HepG2 (cell line): ENCODE results near the gene AAMP. TPM values are rescaled to one million over a fixed set of nuclear protein-coding genes. Genes with fewer than 3 reads are reported as not detected.

Experiments used
- CHD4 ChIP-seq: fragments of 200-600 bp; sonication (generic); IDR thresholded peaks from 2 replicates; pipeline ENCODE4 v1.7.0; 2017; ENCODE audit warnings: mild to moderate bottlenecking, low read length, borderline replicate concordance
- HMGA1 ChIP-seq: sonication (generic); formaldehyde crosslinking; conservative IDR thresholded peaks from 2 replicates; pipeline ENCODE4 v1.4.0; 2020; ENCODE audit warnings: missing genetic modification reagents
- HOXA3 ChIP-seq: sonication (generic); formaldehyde crosslinking; IDR thresholded peaks from 2 replicates; pipeline ENCODE4 v1.5.0; 2020; ENCODE audit warnings: missing genetic modification reagents
- KAT8 ChIP-seq: IDR thresholded peaks from 2 replicates; pipeline ENCODE4 v1.6.1; 2016; ENCODE audit warnings: missing genetic modification reagents, missing compliant biosample characterization
- RXRB ChIP-seq: IDR thresholded peaks from 2 replicates; pipeline ENCODE4 v1.6.1; 2016; ENCODE audit warnings: borderline replicate concordance, missing genetic modification reagents, missing compliant biosample characterization
- SMARCE1 ChIP-seq: fragments of 450-650 bp; IDR thresholded peaks from 2 replicates; pipeline ENCODE4 v1.6.1; 2017; ENCODE audit warnings: borderline replicate concordance
- TOE1 ChIP-seq: sonication (generic); formaldehyde crosslinking; IDR thresholded peaks from 2 replicates; pipeline ENCODE4 v1.4.0; 2020; ENCODE audit warnings: mild to moderate bottlenecking, missing genetic modification reagents
- YEATS4 ChIP-seq: sonication (generic); formaldehyde crosslinking; IDR thresholded peaks from 2 replicates; pipeline ENCODE4 v1.4.0; 2020; ENCODE audit warnings: missing genetic modification reagents, borderline replicate concordance
- ZBTB7B ChIP-seq: sonication (generic); formaldehyde crosslinking; IDR thresholded peaks from 2 replicates; pipeline ENCODE4 v1.4.0; 2020; ENCODE audit warnings: missing genetic modification reagents
- polyA plus RNA-seq, 8 experiments: library from polyadenylated mRNA; depleted of rRNA in 3 of 8; stranded (reverse) in 7 of 8; unstranded in 1 of 8; fragments of >200 nt; fragmentation: Illumina TruSeq in 4 of 8; extraction: Trizol in 4 of 8; gene quantifications; 2 replicates each; pipeline versions ENCODE4 v1.2.1 to v1.2.3, GENCODE V29; 2011 to 2016; ENCODE audit warnings: low read depth in 4 of 8, missing spikeins in 1 of 8, mixed read lengths in 1 of 8; ENCODE audit not compliant: insufficient read depth in 1 of 8
- total RNA-seq, 5 experiments: library from RNA; depleted of rRNA; stranded (reverse); fragments of >200 nt; fragmentation: Illumina TruSeq; extraction: Trizol; gene quantifications; 2 replicates each; pipeline ENCODE4 v1.2.3, GENCODE V29; 2016; ENCODE audit warnings: low read depth in 1 of 5
- TF ChIP-seq, protein P1 (sequence below): sonication (generic); formaldehyde crosslinking; conservative IDR thresholded peaks from 2 replicates; pipeline ENCODE4 v1.4.0; 2020; ENCODE audit warnings: missing genetic modification reagents
- TF ChIP-seq, protein P2 (sequence below): sonication (generic); formaldehyde crosslinking; IDR thresholded peaks from 2 replicates; pipeline ENCODE4 v1.4.0; 2020; ENCODE audit warnings: missing genetic modification reagents, borderline replicate concordance
- TF ChIP-seq, protein P3 (sequence below): sonication (generic); formaldehyde crosslinking; IDR thresholded peaks from 2 replicates; pipeline ENCODE4 v1.8.0; 2022; ENCODE audit warnings: mild to moderate bottlenecking, missing genetic modification reagents, borderline replicate concordance
- TF ChIP-seq, protein P4 (sequence below): sonication (generic); formaldehyde crosslinking; IDR thresholded peaks from 2 replicates; pipeline ENCODE4 v1.4.0; 2020; ENCODE audit warnings: mild to moderate bottlenecking, missing genetic modification reagents, borderline replicate concordance

AAMP gene
- total and polyA plus RNA-seq, 2 of the 13 experiments (the other 11 are each of a cell fraction or from before 2014, with no cell fraction given) = 110 to 186 TPM

DNA sequence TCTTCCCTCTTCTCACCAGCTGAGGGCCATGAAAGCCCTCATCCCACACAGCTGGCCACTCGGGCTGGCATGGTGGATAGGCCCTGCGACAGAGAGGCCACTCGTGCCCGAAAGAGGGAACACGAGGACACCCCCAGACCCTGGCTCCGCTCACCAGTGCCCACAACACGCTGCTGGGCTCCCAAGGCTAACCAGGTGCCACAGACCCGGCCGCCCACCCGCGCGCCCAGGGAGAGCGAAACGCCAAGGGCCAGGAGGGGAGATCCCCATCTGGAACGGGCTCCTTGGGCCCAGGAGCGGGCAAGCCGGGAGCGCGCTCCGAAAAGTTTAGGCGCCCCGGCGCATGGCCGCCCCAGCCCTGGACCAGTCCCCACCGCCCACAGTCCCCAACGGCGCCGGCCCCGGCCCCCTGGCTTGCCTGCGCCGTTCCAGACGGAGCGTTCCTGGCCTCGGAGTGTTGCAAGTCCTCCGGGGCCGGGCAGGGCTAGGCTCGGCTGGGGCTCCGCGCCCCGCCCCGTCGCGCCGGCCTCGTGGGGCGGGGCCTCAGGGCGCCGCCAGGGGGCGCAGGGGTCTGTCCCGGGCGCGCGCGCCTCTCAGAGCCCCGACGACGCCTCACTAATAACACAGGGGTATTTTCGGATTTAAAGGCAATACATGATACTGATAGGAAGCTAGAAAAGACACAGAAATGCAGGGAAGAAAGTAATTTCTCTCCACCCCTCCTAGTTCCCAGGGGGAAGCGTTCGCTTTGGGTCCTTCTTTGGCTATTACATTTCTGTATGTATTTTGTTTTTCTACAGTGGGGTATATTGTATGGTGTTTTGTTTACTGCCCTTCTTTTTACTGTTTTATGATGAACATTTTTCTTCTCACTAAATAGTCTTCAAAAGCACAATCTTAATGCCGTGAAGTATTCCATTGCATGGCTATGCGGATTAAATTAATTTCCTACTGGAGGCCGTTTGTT lies 22.4 kb upstream of the AAMP start, which contains the start of gene TMBIM1 (continued):
- TF ChIP-seq, protein P1, sequence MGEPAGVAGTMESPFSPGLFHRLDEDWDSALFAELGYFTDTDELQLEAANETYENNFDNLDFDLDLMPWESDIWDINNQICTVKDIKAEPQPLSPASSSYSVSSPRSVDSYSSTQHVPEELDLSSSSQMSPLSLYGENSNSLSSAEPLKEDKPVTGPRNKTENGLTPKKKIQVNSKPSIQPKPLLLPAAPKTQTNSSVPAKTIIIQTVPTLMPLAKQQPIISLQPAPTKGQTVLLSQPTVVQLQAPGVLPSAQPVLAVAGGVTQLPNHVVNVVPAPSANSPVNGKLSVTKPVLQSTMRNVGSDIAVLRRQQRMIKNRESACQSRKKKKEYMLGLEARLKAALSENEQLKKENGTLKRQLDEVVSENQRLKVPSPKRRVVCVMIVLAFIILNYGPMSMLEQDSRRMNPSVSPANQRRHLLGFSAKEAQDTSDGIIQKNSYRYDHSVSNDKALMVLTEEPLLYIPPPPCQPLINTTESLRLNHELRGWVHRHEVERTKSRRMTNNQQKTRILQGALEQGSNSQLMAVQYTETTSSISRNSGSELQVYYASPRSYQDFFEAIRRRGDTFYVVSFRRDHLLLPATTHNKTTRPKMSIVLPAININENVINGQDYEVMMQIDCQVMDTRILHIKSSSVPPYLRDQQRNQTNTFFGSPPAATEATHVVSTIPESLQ (CRISPR knock-in tag) = no peak
- TF ChIP-seq TOE1 (CRISPR knock-in tag) = peak; percentile 58; the same call in 1 of the 2 replicates
- TF ChIP-seq, protein P2, sequence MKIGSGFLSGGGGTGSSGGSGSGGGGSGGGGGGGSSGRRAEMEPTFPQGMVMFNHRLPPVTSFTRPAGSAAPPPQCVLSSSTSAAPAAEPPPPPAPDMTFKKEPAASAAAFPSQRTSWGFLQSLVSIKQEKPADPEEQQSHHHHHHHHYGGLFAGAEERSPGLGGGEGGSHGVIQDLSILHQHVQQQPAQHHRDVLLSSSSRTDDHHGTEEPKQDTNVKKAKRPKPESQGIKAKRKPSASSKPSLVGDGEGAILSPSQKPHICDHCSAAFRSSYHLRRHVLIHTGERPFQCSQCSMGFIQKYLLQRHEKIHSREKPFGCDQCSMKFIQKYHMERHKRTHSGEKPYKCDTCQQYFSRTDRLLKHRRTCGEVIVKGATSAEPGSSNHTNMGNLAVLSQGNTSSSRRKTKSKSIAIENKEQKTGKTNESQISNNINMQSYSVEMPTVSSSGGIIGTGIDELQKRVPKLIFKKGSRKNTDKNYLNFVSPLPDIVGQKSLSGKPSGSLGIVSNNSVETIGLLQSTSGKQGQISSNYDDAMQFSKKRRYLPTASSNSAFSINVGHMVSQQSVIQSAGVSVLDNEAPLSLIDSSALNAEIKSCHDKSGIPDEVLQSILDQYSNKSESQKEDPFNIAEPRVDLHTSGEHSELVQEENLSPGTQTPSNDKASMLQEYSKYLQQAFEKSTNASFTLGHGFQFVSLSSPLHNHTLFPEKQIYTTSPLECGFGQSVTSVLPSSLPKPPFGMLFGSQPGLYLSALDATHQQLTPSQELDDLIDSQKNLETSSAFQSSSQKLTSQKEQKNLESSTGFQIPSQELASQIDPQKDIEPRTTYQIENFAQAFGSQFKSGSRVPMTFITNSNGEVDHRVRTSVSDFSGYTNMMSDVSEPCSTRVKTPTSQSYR (CRISPR knock-in tag) = peak; percentile 35; the same call in 1 of the 2 replicates
- TF ChIP-seq, protein P3, sequence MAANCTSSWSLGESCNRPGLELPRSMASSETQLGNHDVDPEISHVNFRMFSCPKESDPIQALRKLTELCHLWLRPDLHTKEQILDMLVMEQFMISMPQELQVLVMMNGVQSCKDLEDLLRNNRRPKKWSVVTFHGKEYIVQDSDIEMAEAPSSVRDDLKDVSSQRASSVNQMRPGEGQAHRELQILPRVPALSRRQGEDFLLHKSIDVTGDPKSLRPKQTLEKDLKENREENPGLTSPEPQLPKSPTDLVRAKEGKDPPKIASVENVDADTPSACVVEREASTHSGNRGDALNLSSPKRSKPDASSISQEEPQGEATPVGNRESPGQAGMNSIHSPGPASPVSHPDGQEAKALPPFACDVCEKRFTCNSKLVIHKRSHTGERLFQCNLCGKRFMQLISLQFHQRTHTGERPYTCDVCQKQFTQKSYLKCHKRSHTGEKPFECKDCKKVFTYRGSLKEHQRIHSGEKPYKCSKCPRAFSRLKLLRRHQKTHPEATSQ = no peak
- no peak for TF ChIP-seq RXRB (CRISPR knock-in tag)
- TF ChIP-seq ZBTB7B = no peak
- no peak for TF ChIP-seq CHD4
- peak; percentile 83 for TF ChIP-seq HOXA3 (CRISPR knock-in tag)
- TF ChIP-seq SMARCE1 = no peak
- no peak for TF ChIP-seq HMGA1
- peak; percentile 87 for TF ChIP-seq YEATS4 (CRISPR knock-in tag)
- peak; percentile 61; the same call in 1 of the 2 replicates for TF ChIP-seq KAT8
- TF ChIP-seq, protein P4, sequence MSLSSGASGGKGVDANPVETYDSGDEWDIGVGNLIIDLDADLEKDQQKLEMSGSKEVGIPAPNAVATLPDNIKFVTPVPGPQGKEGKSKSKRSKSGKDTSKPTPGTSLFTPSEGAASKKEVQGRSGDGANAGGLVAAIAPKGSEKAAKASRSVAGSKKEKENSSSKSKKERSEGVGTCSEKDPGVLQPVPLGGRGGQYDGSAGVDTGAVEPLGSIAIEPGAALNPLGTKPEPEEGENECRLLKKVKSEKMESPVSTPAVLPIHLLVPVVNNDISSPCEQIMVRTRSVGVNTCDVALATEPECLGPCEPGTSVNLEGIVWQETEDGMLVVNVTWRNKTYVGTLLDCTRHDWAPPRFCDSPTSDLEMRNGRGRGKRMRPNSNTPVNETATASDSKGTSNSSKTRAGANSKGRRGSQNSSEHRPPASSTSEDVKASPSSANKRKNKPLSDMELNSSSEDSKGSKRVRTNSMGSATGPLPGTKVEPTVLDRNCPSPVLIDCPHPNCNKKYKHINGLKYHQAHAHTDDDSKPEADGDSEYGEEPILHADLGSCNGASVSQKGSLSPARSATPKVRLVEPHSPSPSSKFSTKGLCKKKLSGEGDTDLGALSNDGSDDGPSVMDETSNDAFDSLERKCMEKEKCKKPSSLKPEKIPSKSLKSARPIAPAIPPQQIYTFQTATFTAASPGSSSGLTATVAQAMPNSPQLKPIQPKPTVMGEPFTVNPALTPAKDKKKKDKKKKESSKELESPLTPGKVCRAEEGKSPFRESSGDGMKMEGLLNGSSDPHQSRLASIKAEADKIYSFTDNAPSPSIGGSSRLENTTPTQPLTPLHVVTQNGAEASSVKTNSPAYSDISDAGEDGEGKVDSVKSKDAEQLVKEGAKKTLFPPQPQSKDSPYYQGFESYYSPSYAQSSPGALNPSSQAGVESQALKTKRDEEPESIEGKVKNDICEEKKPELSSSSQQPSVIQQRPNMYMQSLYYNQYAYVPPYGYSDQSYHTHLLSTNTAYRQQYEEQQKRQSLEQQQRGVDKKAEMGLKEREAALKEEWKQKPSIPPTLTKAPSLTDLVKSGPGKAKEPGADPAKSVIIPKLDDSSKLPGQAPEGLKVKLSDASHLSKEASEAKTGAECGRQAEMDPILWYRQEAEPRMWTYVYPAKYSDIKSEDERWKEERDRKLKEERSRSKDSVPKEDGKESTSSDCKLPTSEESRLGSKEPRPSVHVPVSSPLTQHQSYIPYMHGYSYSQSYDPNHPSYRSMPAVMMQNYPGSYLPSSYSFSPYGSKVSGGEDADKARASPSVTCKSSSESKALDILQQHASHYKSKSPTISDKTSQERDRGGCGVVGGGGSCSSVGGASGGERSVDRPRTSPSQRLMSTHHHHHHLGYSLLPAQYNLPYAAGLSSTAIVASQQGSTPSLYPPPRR = peak; percentile 58; the same call in 1 of the 2 replicates
